Measurements from ENCODE around the gene CHL1.

The CHL1 gene

DNA sequence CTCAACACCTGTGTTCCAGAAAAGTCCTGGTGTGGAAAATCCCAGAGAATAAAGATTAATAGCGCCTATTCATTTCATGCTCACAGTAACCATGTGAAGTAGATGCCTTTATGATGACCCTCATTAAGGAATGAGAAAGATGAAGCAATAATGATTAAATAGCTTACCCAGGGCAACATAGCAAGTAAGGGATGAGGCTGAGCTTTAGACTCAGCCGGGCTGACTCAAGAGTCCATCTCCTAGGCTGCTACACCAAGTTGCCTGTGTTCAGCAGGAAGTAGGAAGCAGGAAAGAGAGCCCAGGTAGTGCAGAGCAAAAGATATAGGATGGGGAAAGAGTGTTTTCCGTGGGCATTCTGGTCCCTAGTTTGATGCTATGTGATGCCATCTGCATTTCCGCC, 256.5 kb downstream of the CHL1 start:
- Histone ChIP-seq H3K36me3 (ENCODE audit: low read depth) (no peaks in the 10 kb centered on the region), H3K9me3 (ENCODE audit: severe bottlenecking) (no peaks in the 10 kb centered on the region), H3K27ac (ENCODE audit: poor library complexity, severe bottlenecking) (no peak overlapping the region), H3K27me3 (ENCODE audit: insufficient read depth, poor library complexity, severe bottlenecking) (no peaks in the 10 kb centered on the region), H3K4me1 (ENCODE audit: insufficient read depth, poor library complexity, severe bottlenecking) (no peaks in the 10 kb centered on the region), H3K4me3 (ENCODE audit: severe bottlenecking) (no peak overlapping the region)
- TF ChIP-seq, protein P1, sequence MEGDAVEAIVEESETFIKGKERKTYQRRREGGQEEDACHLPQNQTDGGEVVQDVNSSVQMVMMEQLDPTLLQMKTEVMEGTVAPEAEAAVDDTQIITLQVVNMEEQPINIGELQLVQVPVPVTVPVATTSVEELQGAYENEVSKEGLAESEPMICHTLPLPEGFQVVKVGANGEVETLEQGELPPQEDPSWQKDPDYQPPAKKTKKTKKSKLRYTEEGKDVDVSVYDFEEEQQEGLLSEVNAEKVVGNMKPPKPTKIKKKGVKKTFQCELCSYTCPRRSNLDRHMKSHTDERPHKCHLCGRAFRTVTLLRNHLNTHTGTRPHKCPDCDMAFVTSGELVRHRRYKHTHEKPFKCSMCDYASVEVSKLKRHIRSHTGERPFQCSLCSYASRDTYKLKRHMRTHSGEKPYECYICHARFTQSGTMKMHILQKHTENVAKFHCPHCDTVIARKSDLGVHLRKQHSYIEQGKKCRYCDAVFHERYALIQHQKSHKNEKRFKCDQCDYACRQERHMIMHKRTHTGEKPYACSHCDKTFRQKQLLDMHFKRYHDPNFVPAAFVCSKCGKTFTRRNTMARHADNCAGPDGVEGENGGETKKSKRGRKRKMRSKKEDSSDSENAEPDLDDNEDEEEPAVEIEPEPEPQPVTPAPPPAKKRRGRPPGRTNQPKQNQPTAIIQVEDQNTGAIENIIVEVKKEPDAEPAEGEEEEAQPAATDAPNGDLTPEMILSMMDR (IDR thresholded peaks at IDR 0.05; ENCODE audit: poor library complexity, severe bottlenecking), result no peak
- ATAC-seq (ENCODE audit: low read depth) (no peak), DNase-seq (ENCODE audit: low spot score) (no peak)

DNA sequence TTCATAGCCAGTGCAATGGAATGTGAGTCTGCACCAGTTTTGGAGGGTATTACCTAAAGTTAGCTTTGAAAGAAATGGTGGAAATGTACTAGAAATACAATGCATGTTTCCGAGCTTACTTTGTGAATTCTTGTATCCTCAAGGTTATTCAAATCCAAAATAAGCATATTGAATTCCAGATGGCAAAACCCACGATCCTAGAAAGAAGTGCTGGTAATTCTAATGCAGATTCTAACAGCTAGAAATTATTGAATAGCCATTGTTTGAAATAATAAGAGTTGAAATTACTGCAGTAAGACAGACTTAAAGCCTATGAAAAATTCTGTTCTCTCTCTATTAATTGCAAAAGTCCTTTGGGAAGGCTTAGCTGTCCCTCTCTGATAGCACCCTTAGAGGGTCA, 258.4 kb downstream of the CHL1 start:
- Histone ChIP-seq H3K4me3 (ENCODE audit: severe bottlenecking) (no peak overlapping the region), H3K9me3 (ENCODE audit: severe bottlenecking) (no peaks in the 10 kb centered on the region), H3K4me1 (ENCODE audit: insufficient read depth, poor library complexity, severe bottlenecking) (no peaks in the 10 kb centered on the region), H3K27ac (ENCODE audit: poor library complexity, severe bottlenecking) (no peak overlapping the region), H3K27me3 (ENCODE audit: insufficient read depth, poor library complexity, severe bottlenecking) (no peaks in the 10 kb centered on the region), H3K36me3 (ENCODE audit: low read depth) (no peaks in the 10 kb centered on the region)
- TF ChIP-seq, protein P1 (IDR thresholded peaks at IDR 0.05; ENCODE audit: poor library complexity, severe bottlenecking), result no peak
- ATAC-seq (ENCODE audit: low read depth) (no peak), DNase-seq (ENCODE audit: low spot score) (no peak)

DNA sequence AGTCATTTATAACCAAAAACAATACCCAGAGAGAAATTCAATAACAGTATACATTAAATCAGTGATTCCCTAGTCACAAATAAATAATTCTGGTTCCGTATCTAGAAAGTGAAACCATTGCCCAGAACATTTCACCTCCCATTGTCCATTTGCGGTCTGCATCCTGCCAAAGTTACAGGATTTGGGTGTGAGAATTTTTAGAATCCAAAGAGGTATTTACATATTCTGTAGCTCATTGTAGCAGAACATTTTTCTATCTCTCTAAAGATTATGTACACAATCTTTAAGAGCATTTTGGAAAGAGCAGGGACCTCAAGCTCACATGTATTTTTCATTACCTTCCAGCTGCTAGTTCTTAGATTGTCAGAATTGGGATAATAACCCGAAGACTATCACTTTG, 261.6 kb downstream of the CHL1 start:
- H3K27me3 ChIP-seq (ENCODE audit: insufficient read depth, poor library complexity, severe bottlenecking), result no peaks in the 10 kb centered on the region
- H3K36me3 ChIP-seq (ENCODE audit: low read depth), result no peaks in the 10 kb centered on the region
- no peaks in the 10 kb centered on the region for H3K4me1 ChIP-seq (ENCODE audit: insufficient read depth, poor library complexity, severe bottlenecking)
- H3K27ac ChIP-seq (ENCODE audit: poor library complexity, severe bottlenecking), result no peak overlapping the region
- no peak overlapping the region for H3K4me3 ChIP-seq (ENCODE audit: severe bottlenecking)
- TF ChIP-seq, protein P1 (IDR thresholded peaks at IDR 0.05; ENCODE audit: poor library complexity, severe bottlenecking), result no peak
- ATAC-seq (ENCODE audit: low read depth) (no peak), DNase-seq (ENCODE audit: low spot score) (no peak)
- no peaks in the 10 kb centered on the region for H3K9me3 ChIP-seq (ENCODE audit: severe bottlenecking)

DNA sequence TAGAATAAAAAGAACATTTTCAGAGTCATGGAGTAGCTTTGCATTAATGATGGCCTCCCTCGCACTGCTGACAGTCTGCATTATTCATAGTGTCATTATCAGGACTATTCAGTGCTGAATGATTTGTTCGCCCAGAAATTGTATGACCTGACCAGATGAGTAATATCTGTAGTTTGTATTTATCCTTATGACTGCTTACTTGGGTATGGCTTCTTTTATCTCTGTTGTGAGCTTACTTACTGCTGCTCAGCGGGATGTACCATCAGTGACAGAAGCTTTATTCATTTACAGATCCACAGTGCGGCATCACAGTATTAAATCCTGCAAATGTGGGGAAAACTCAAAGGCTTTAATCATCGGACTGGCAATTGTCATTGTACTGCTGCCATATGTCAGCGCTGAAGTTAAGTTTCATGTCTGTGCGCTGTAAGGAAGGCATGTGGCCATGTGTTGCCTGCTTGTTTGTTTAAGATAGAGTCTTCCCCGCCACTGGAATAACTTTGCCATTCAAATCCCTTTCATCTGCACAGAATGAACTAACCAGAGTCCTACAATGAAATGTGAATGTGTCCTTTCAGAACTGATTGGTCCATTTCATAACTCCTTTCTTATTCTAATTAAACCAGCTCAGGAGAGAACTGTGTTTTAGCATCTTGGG, 262.2 kb downstream of the CHL1 start:
- H3K4me1 ChIP-seq (ENCODE audit: insufficient read depth, poor library complexity, severe bottlenecking), result no peaks in the 10 kb centered on the region
- DNase-seq (ENCODE audit: low spot score) (no peak), ATAC-seq (ENCODE audit: low read depth) (no peak)
- no peaks in the 10 kb centered on the region for H3K36me3 ChIP-seq (ENCODE audit: low read depth)
- TF ChIP-seq, protein P1 (IDR thresholded peaks at IDR 0.05; ENCODE audit: poor library complexity, severe bottlenecking), result no peak
- no peak overlapping the region for H3K4me3 ChIP-seq (ENCODE audit: severe bottlenecking)
- no peaks in the 10 kb centered on the region for H3K9me3 ChIP-seq (ENCODE audit: severe bottlenecking)
- no peaks in the 10 kb centered on the region for H3K27me3 ChIP-seq (ENCODE audit: insufficient read depth, poor library complexity, severe bottlenecking)
- no peak overlapping the region for H3K27ac ChIP-seq (ENCODE audit: poor library complexity, severe bottlenecking)
